Neural progenitor cell (in vitro differentiated cells): ENCODE measurements around the gene CDH23. TPM values are rescaled to one million over a fixed set of nuclear protein-coding genes. Genes with fewer than 3 reads are reported as not detected.

ENCODE experiments used
- DNase-seq: peaks from one replicate; pipeline ENCODE4 v3.0.0-alpha.2; 2016; ENCODE audit warnings: low spot score
- H2AFZ ChIP-seq: fragments of 200-600 bp; sonication (generic); replicated peaks from 2 replicates; pipeline ENCODE4 v1.6.1; 2016; ENCODE audit warnings: antibody characterized with exemption
- H3F3A ChIP-seq: fragments of 200-600 bp; sonication (generic); 2 replicates; pipeline ENCODE4 v1.6.1; 2016; ENCODE audit warnings: antibody characterized with exemption, low read depth
- H3K27ac ChIP-seq: fragments of 200-600 bp; sonication (generic); 2 replicates; pipeline ENCODE4 v1.5.1; 2016; ENCODE audit warnings: mild to moderate bottlenecking
- H3K27me3 ChIP-seq: fragments of 200-600 bp; sonication (generic); 2 replicates; pipeline ENCODE4 v1.6.1; 2016; ENCODE audit warnings: mild to moderate bottlenecking, moderate library complexity
- H3K36me3 ChIP-seq: fragments of 200-600 bp; sonication (generic); 2 replicates; pipeline ENCODE4 v1.5.1; 2016
- H3K4me1 ChIP-seq: fragments of 200-600 bp; sonication (generic); 2 replicates; pipeline ENCODE4 v1.6.1; 2016; ENCODE audit warnings: mixed run types
- H3K4me2 ChIP-seq: fragments of 200-600 bp; sonication (generic); 2 replicates; pipeline ENCODE4 v1.6.1; 2016
- H3K4me3 ChIP-seq: fragments of 200-600 bp; sonication (generic); 2 replicates; pipeline ENCODE4 v1.5.1; 2016
- H3K79me2 ChIP-seq: fragments of 200-600 bp; sonication (generic); 2 replicates; pipeline ENCODE4 v1.6.1; 2016; ENCODE audit warnings: low read depth
- H3K9ac ChIP-seq: fragments of 200-600 bp; sonication (generic); 2 replicates; pipeline ENCODE4 v1.6.1; 2016
- H3K9me3 ChIP-seq: fragments of 200-600 bp; sonication (generic); 2 replicates; pipeline ENCODE4 v1.5.1; 2016; ENCODE audit warnings: low read depth
- H4K20me1 ChIP-seq: fragments of 200-600 bp; sonication (generic); 2 replicates; pipeline ENCODE4 v1.6.1; 2016; ENCODE audit warnings: low read depth
- H3K27ac Mint-ChIP-seq: 3 replicates; pipeline ENCODE4 v1.8.0; 2021; ENCODE audit warnings: mixed read lengths
- H3K27me3 Mint-ChIP-seq: 2 replicates; pipeline ENCODE4 v1.8.0; 2022; ENCODE audit warnings: low read depth, mild to moderate bottlenecking, inconsistent platforms, moderate library complexity, mixed read lengths; ENCODE audit not compliant: insufficient read depth
- H3K36me3 Mint-ChIP-seq: 3 replicates; pipeline ENCODE4 v1.8.0; 2021; ENCODE audit warnings: mixed read lengths
- H3K4me1 Mint-ChIP-seq: 3 replicates; pipeline ENCODE4 v1.8.0; 2021; ENCODE audit warnings: mixed read lengths
- H3K4me3 Mint-ChIP-seq: 3 replicates; pipeline ENCODE4 v1.8.0; 2021; ENCODE audit warnings: mild to moderate bottlenecking, moderate library complexity, mixed read lengths
- H3K9me3 Mint-ChIP-seq: 3 replicates; pipeline ENCODE4 v1.8.0; 2020; ENCODE audit warnings: mixed read lengths
- CTCF ChIP-seq: fragments of 200-600 bp; sonication (generic); IDR thresholded peaks from 2 replicates; pipeline ENCODE4 v1.5.1; 2017; ENCODE audit warnings: antibody characterized with exemption, mild to moderate bottlenecking
- EZH2 ChIP-seq: fragments of 200-600 bp; sonication (generic); IDR thresholded peaks from 2 replicates; pipeline ENCODE4 v1.6.1; 2017; ENCODE audit warnings: antibody characterized with exemption, mild to moderate bottlenecking, moderate library complexity
- EZH2phosphoT487 ChIP-seq: fragments of 200-600 bp; sonication (generic); IDR thresholded peaks from 2 replicates; pipeline ENCODE4 v1.6.1; 2017; ENCODE audit warnings: antibody characterized with exemption
- total RNA-seq: library from RNA; depleted of rRNA; stranded (reverse); fragments of >200 nt; gene quantifications from 2 replicates; pipeline ENCODE4 v1.2.3, GENCODE V29; 2015; ENCODE audit warnings: low replicate concordance

CDH23 gene
- total RNA-seq, 1 donor from 2014 or later, result 5.9 TPM

- Histone ChIP-seq H3K9me3 (no peaks in the 10 kb centered on the region), H3K79me2 (no peaks in the 10 kb centered on the region), H3K4me1 (no peaks in the 10 kb centered on the region), H3K4me3 (no peak overlapping the region), H3K27ac (no peak overlapping the region), H2AFZ (no peak overlapping the region), H3F3A (no peaks in the 10 kb centered on the region), H3K9ac (no peak overlapping the region), H3K27me3 (no peaks in the 10 kb centered on the region), H4K20me1 (no peaks in the 10 kb centered on the region), H3K36me3 (no peaks in the 10 kb centered on the region), H3K4me2 (no peak overlapping the region)
- H3K4me3 Mint-ChIP-seq, result no peak overlapping the region
- H3K9me3 Mint-ChIP-seq, result no peaks in the 10 kb centered on the region
- H3K27me3 Mint-ChIP-seq, result peaks cover 18% of the 10 kb centered on the region
- H3K4me1 Mint-ChIP-seq, result peaks cover 34% of the 10 kb centered on the region
- no peak overlapping the region for H3K27ac Mint-ChIP-seq
- no peak for DNase-seq
- no peaks in the 10 kb centered on the region for H3K36me3 Mint-ChIP-seq
- TF ChIP-seq EZH2 (no peak), CTCF (no peak), EZH2phosphoT487 (no peak)
Observed at GRCh38 chr10:71435571-71436267, 39.0 kb downstream of the CDH23 start.

GRCh38 chr10:71436268-71437125 is 39.8 kb downstream of the CDH23 start:
- H3K9me3 ChIP-seq, result no peaks in the 10 kb centered on the region
- no peaks in the 10 kb centered on the region for H3K79me2 ChIP-seq
- no peaks in the 10 kb centered on the region for H3K9me3 Mint-ChIP-seq
- H3K36me3 ChIP-seq, result no peaks in the 10 kb centered on the region
- no peaks in the 10 kb centered on the region for H3K36me3 Mint-ChIP-seq
- H4K20me1 ChIP-seq, result no peaks in the 10 kb centered on the region
- H3K9ac ChIP-seq, result no peak overlapping the region
- peaks cover 27% of the 10 kb centered on the region for H3K4me1 Mint-ChIP-seq
- no peaks in the 10 kb centered on the region for H3K27me3 ChIP-seq
- H3K27ac Mint-ChIP-seq, result no peak overlapping the region
- H3K4me2 ChIP-seq, result no peak overlapping the region
- H3K4me3 ChIP-seq, result no peak overlapping the region
- H3K27ac ChIP-seq, result no peak overlapping the region
- no peaks in the 10 kb centered on the region for H3F3A ChIP-seq
- DNase-seq, result no peak
- peaks cover 18% of the 10 kb centered on the region for H3K27me3 Mint-ChIP-seq
- no peaks in the 10 kb centered on the region for H3K4me1 ChIP-seq
- no peak overlapping the region for H2AFZ ChIP-seq
- H3K4me3 Mint-ChIP-seq, result no peak overlapping the region
- TF ChIP-seq EZH2 (no peak), CTCF (no peak), EZH2phosphoT487 (no peak)

GRCh38 chr10:71437537-71438092 is 40.9 kb downstream of the CDH23 start:
- Mint-ChIP-seq H3K9me3 (no peaks in the 10 kb centered on the region), H3K36me3 (no peaks in the 10 kb centered on the region), H3K4me3 (no peak overlapping the region), H3K4me1 (peaks cover 18% of the 10 kb centered on the region), H3K27me3 (peaks cover 15% of the 10 kb centered on the region), H3K27ac (peak overlapping the region; percentile 72)
- Histone ChIP-seq H3K9ac (no peak overlapping the region), H3K4me3 (no peak overlapping the region), H3K27me3 (no peaks in the 10 kb centered on the region), H3K9me3 (no peaks in the 10 kb centered on the region), H3K4me2 (no peak overlapping the region), H3F3A (no peaks in the 10 kb centered on the region), H3K4me1 (no peaks in the 10 kb centered on the region), H3K36me3 (no peaks in the 10 kb centered on the region), H3K79me2 (no peaks in the 10 kb centered on the region), H2AFZ (no peak overlapping the region), H3K27ac (no peak overlapping the region), H4K20me1 (no peaks in the 10 kb centered on the region)
- TF ChIP-seq CTCF (no peak), EZH2phosphoT487 (no peak), EZH2 (no peak)
- DNase-seq, result no peak
